Endothelial cell of umbilical vein (primary cell): ENCODE results near the gene TMEM121. TPM values are rescaled to one million over a fixed set of nuclear protein-coding genes. Genes with fewer than 3 reads are reported as not detected.

Experiments
- BruUV-seq: library from RNA; stranded (reverse); fragments of 400-500 nt; replicated peaks from 2 replicates; lab custom pipeline; 2021; lab: Mats Ljungman, UMichigan
- CTCF ChIA-PET: fragments of 300-600, 350-600 bp; sonication (Branson Sonifier 250); formaldehyde crosslinking; loops from one replicate; lab custom pipeline; 2021; ENCODE audit warnings: antibody characterized with exemption, inconsistent platforms; lab: Charles Lee
- POLR2A ChIA-PET: fragments of 300-600, 350-600 bp; sonication (Branson Sonifier 250); formaldehyde crosslinking; loops from one replicate; lab custom pipeline; 2021; ENCODE audit warnings: antibody characterized with exemption, inconsistent platforms; lab: Charles Lee
- DNase-seq: peaks from one replicate; pipeline ENCODE4 v3.0.0-alpha.2; 2011; ENCODE audit warnings: low read depth, low spot score
- FAIRE-seq: peaks from 2 replicates; lab custom pipeline; 2011; peaks lifted over from hg19 to GRCh38; lab: Jason Lieb, UNC
- H2AFZ ChIP-seq: 2 replicates; pipeline ENCODE4 v1.6.0; 2012; ENCODE audit warnings: low read depth, low read length, control low read depth, inconsistent platforms
- H3K27ac ChIP-seq: 2 replicates; pipeline ENCODE4 v1.5.1; 2011; ENCODE audit warnings: low read depth, mild to moderate bottlenecking, control low read depth, low read length, moderate library complexity; ENCODE audit not compliant: insufficient read depth
- H3K27me3 ChIP-seq, 2 experiments: 2 replicates each; pipeline versions ENCODE4 v1.6.0 to v1.6.1; 2011; ENCODE audit warnings: low read length in 2 of 2, mixed read lengths in 1 of 2; ENCODE audit not compliant: control insufficient read depth in 2 of 2, insufficient read depth in 2 of 2
- H3K36me3 ChIP-seq, 2 experiments: 2 replicates in 1 of 2; 3 replicates in 1 of 2; pipeline ENCODE4 v1.5.1; 2011; ENCODE audit warnings: low read length in 2 of 2, mild to moderate bottlenecking in 1 of 2, moderate library complexity in 1 of 2; ENCODE audit not compliant: control insufficient read depth in 2 of 2, insufficient read depth in 2 of 2; ENCODE audit errors: extremely low read depth in 1 of 2
- H3K4me1 ChIP-seq: 3 replicates; pipeline ENCODE4 v1.5.1; 2011; ENCODE audit warnings: mild to moderate bottlenecking, low read length; ENCODE audit not compliant: control insufficient read depth, insufficient read depth; ENCODE audit errors: extremely low read depth
- H3K4me2 ChIP-seq: 2 replicates; pipeline ENCODE4 v1.6.1; 2011; ENCODE audit warnings: low read length, control low read depth, mixed read lengths; ENCODE audit not compliant: insufficient read depth
- H3K4me3 ChIP-seq, 3 experiments: fragments of 200-600 bp in 1 of 3; sonication (generic), shearing (Covaris generic) in 1 of 3; replicated peaks in 1 of 3; 2 replicates each; pipeline ENCODE4 v1.5.1; 2011 to 2016; ENCODE audit warnings: control low read depth in 3 of 3, low read length in 3 of 3, mild to moderate bottlenecking in 2 of 3, inconsistent platforms in 1 of 3, low read depth in 1 of 3, moderate library complexity in 1 of 3; ENCODE audit not compliant: insufficient read depth in 1 of 3
- H3K79me2 ChIP-seq: 2 replicates; pipeline ENCODE4 v1.6.0; 2012; ENCODE audit warnings: low read length, inconsistent platforms; ENCODE audit not compliant: control insufficient read depth, insufficient read depth
- H3K9ac ChIP-seq: replicated peaks from 2 replicates; pipeline ENCODE3; 2011; ENCODE audit warnings: low read length, control low read depth; ENCODE audit not compliant: insufficient read depth; ENCODE audit errors: extremely low read depth
- H3K9me1 ChIP-seq: replicated peaks from 3 replicates; pipeline ENCODE4 v1.6.0; 2011; ENCODE audit warnings: mild to moderate bottlenecking, low read length; ENCODE audit not compliant: control insufficient read depth, insufficient read depth; ENCODE audit errors: extremely low read depth
- H3K9me3 ChIP-seq: replicated peaks from 2 replicates; pipeline ENCODE4 v1.5.1; 2012; ENCODE audit warnings: low read length, inconsistent platforms; ENCODE audit not compliant: control insufficient read depth, insufficient read depth
- H4K20me1 ChIP-seq: replicated peaks from 2 replicates; pipeline ENCODE3; 2011; ENCODE audit warnings: mild to moderate bottlenecking, low read length; ENCODE audit not compliant: control insufficient read depth, insufficient read depth; ENCODE audit errors: extremely low read depth
- CTCF ChIP-seq, 2 donors: IDR thresholded peaks; 1 replicate in 1 of 2; 2 replicates in 1 of 2; pipeline ENCODE4 v1.5.1; 2011; ENCODE audit warnings: low read length in 2 of 2, mild to moderate bottlenecking in 2 of 2, moderate library complexity in 2 of 2, control low read depth in 1 of 2, inconsistent platforms in 1 of 2, low read depth in 1 of 2; ENCODE audit not compliant: insufficient read depth in 1 of 2; ENCODE audit errors: extremely low read depth in 1 of 2
- EZH2 ChIP-seq: IDR thresholded peaks from 2 replicates; pipeline ENCODE4 v1.6.1; 2012; ENCODE audit warnings: borderline replicate concordance, low read depth, mild to moderate bottlenecking, moderate library complexity, low read length, inconsistent platforms; ENCODE audit not compliant: severe bottlenecking
- GATA2 ChIP-seq: IDR thresholded peaks from 2 replicates; pipeline ENCODE4 v1.7.0; 2011; ENCODE audit warnings: low read depth, mild to moderate bottlenecking, moderate library complexity, mixed read lengths, low read length; ENCODE audit not compliant: insufficient read length, insufficient read depth
- JUN ChIP-seq: IDR thresholded peaks from 2 replicates; pipeline ENCODE4 v1.6.1; 2011; ENCODE audit warnings: borderline replicate concordance, low read depth; ENCODE audit not compliant: insufficient read length, insufficient read depth
- POLR2A ChIP-seq: IDR thresholded peaks from 2 replicates; pipeline ENCODE4 v1.6.1; 2012; ENCODE audit warnings: low read depth, mild to moderate bottlenecking, control low read depth, low read length
- POLR2AphosphoS5 ChIP-seq: IDR thresholded peaks from 2 replicates; pipeline ENCODE4 v1.6.1; 2012; ENCODE audit warnings: low read depth, mild to moderate bottlenecking, control low read depth, low read length, moderate library complexity; ENCODE audit not compliant: insufficient read depth
- dilution Hi-C: fragments of 300-500 bp; cut with MboI; formaldehyde crosslinking; loops from one replicate; pipeline ENCODE4 v1.15.0; 2019; ENCODE audit warnings: low sequenced_read_pairs; ENCODE audit not compliant: extremely low pct_ligation_motif_present
- intact Hi-C: fragments of 100-400 bp; cut with micrococcal nuclease; formaldehyde crosslinking; loops from one replicate; pipeline ENCODE4 v1.10.0; 2022
- polyA plus RNA-seq, 4 experiments: library from polyadenylated mRNA; depleted of rRNA in 3 of 4; stranded (reverse) in 3 of 4; unstranded in 1 of 4; fragments of >200 nt; gene quantifications; 2 replicates each; pipeline versions ENCODE4 v1.2.1 to v1.2.3, GENCODE V29; 2011 to 2012; ENCODE audit warnings: missing spikeins in 1 of 4
- total RNA-seq: library from RNA; stranded (reverse); gene quantifications from 2 replicates; pipeline ENCODE4 v1.2.3, GENCODE V29; 2021

Gene TMEM121
- total and polyA plus RNA-seq, 2 donors (not counting 3 experiments of a cell fraction or from before 2014, with no cell fraction given) = 4.8 to 7.7 TPM

- no peak for FAIRE-seq
- Histone ChIP-seq H3K9ac (no peak within 1 kb of the TSS), H3K9me1 (no peaks in the 10 kb centered on the region), H3K79me2 (no peaks in the 10 kb centered on the region), H2AFZ (no peak within 1 kb of the TSS), H3K9me3 (no peaks in the 10 kb centered on the region), H4K20me1 (no peaks in the 10 kb centered on the region), H3K36me3 (no peaks in the 10 kb centered on the region), H3K27ac (no peak within 1 kb of the TSS), H3K4me2 (no peak within 1 kb of the TSS), H3K4me3 (no peak within 1 kb of the TSS), H3K27me3 (peaks cover 0 to 12% of the 10 kb centered on the region in 2 experiments), H3K4me1 (peaks cover 11% of the 10 kb centered on the region)
- DNase-seq = no peak
- ChIA-PET POLR2A (no interaction called here), CTCF (interaction anchor here (0.9 to 1.5 kb wide), 4 partner anchors 9 to 116 kb away, joined by 3 to 6 read pairs (median 4); no protein-coding TSS in a partner anchor)
- dilution Hi-C loops (no loop called here), intact Hi-C loops (no loop called here)
- no TSS peak for BruUV-seq
- no peak for TF ChIP-seq JUN
- TF ChIP-seq GATA2 = peak; percentile 28
- no peak for TF ChIP-seq POLR2AphosphoS5
- no peak for TF ChIP-seq POLR2A
- peak; percentile 84 for TF ChIP-seq EZH2
These were observed 40.0 kb upstream of the TMEM121 start, which contains the start of gene CRIP1 for GRCh38 chr14:105486163-105486973. Gene CRIP1, plus strand, starts transcription at chr14:105486886. Its CDS starts 374 bp downstream, at chr14:105487260.

GRCh38 chr14:105486974-105487448 lies 39.4 kb upstream of the TMEM121 start:
- DNase-seq (no peak), FAIRE-seq (no peak)
- intact Hi-C loops = no loop called here
- TF ChIP-seq EZH2 (peak; percentile 84), CTCF (IDR thresholded peaks at IDR 0.05; ENCODE audit: extremely low read depth in 1 of 2, insufficient read depth in 1 of 2, low read depth in 1 of 2, low read length in 2 of 2) (no peak), POLR2A (no peak)
- Histone ChIP-seq H3K4me3 (no peak overlapping the region), H4K20me1 (no peaks in the 10 kb centered on the region), H3K79me2 (peaks cover 3% of the 10 kb centered on the region), H3K9me1 (no peaks in the 10 kb centered on the region), H3K9ac (no peak overlapping the region), H3K4me2 (no peak overlapping the region), H3K27me3 (peaks cover 0 to 12% of the 10 kb centered on the region in 2 experiments), H3K9me3 (no peaks in the 10 kb centered on the region), H3K27ac (no peak overlapping the region), H3K36me3 (no peaks in the 10 kb centered on the region), H3K4me1 (peaks cover 9% of the 10 kb centered on the region), H2AFZ (no peak overlapping the region)
- POLR2A ChIA-PET = no interaction called here
- CTCF ChIA-PET = interaction anchor here (0.9 to 1.5 kb wide), 4 partner anchors 10 to 116 kb away, joined by 3 to 6 read pairs (median 4); no protein-coding TSS in a partner anchor
- dilution Hi-C loops = no loop called here
- no TSS peak for BruUV-seq
